GM21390 (cell line): ENCODE measurements around the gene TADA3.
A peak's percentile ranks its signal among the peaks of the same experiment; 100 is the strongest.
"Not testable (repeated sequence)": the region's sequence is repeated elsewhere in the genome, so short reads cannot be mapped to it uniquely, and the experiment has no call there.

Experiments used
- ATAC-seq: cut with Tn5 transposase; IDR thresholded peaks from one replicate; pipeline ENCODE4 v1.9.1; 2021; ENCODE audit not compliant: unreplicated experiment

The TADA3 gene

DNA sequence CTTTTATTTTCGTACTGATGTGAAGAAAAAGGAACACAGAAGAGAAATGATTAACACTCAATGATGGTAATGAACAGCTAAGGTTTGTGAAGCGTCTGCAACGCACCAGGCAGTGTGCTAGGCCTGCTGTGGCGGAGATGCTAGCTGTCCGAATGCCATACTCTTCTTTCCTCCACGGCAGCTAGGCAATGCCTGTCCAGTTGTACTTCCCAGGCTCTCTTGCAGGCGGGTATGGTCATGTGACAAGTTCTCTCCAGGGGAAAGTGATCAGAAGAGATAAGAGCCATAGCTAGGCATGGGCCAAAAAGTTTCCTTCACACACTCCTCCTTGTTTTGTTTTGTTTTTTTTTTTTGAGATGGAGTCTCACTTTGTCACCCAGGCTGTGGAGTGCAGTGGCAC, 6.7 kb downstream of the TADA3 start:
- no peak for ATAC-seq

DNA sequence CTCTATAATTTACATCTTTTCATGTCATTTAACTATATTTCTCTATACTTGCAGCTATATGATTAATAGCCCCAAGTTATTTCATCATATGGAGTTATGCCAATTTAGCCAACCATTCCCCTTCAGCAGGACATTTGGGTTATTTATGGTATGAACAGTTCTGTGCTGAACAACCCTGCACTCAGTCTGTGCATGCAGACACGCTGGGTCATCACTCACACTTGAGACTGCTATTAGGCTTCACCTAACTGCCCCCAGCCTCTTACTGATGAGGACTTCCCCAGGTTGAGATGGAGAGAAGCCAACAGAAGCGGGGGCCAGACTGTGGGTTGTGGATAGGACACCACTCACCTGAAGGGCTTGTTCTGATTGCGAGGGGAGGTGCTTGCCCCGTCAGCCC, 7.3 kb downstream of the TADA3 start:
- ATAC-seq, result no peak

DNA sequence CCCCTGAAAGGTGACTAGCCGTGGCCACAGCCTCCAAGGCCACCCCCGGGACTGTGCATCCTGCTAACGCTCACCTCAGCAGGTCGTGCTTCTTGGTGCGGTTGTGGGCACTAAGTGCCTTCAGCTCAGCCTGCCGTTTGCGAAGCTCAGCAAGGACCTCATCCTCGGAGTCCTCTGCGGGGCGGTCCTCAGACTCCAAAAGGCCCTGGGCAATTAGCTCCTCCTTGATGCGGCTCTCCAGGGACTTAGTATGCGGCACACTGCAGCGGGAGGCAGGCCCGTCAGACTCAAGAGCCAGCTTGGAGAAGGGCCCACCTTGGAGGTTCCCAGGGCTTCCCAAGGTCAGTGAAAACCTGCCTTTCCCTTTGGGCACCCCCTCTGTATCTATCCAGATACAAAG, 8.3 kb downstream of the TADA3 start:
- ATAC-seq, result no peak

DNA sequence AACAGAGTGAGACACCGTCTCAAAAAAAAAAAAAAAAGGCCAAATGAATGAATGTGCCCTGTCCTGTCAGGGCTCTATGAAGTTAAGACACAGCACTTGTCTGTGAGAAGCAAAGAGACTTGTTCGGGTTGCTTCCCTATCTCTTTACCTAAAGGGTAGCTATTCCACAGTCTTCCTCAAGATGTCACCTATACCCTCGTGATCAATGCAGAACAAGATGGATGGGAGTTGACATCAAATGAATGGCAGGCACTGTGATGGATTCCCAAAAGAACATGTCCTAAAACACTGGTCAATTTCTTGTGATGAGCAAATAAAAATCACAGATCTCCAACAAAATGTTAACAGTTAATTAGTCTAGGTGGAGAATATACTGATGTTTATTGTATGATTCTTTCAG, 9.5 kb downstream of the TADA3 start:
- no peak for ATAC-seq

DNA sequence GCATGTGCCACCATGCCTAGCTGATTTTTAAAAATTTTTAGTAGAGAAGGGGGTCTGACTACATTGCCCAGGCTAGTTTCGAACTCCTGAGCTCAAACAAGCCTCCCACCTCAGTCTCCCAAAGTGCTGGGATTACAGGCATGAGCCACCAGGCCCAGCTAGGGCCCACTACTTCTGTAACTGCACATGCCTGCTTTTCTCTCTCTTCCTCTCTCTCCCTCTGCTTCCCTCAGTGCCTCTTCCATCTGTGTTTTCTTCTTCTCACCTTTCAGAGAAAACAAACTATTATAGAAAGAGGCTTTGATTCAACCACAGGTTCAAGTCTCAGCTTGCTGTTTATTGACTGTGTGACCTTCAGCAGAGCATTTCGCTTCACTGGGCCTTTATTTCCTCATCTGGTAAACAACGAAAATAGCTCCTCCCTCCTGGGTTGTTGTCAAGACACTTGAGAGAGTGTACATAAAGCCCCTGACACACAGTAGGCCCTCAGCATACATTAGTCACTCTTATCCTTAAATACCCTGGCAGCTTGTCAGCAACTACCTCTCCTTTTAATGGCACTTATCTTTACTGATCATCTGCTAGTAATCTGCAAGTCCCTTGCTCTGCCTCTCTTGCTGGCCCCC, 10.2 kb downstream of the TADA3 start:
- no peak for ATAC-seq

DNA sequence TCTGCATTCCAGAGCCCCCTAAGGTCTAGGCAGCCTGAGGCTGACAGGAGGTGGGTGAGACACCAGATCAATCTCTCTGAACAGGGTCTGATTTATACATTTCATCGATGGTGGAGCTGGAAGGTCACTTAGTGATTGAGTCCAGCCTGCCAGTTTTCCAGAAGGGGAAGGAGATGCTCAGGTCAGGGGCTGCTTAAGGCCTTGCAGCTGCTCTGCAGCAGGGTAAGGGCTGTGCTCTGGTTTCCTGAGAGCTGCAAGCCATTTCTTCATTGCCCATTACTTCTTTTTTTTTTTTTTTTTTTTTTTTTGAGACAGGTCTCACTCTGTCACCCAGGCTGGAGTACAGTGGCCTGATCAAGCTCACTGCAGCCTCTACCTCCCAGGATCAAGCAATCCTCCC, 10.7 kb downstream of the TADA3 start:
- no peak for ATAC-seq

DNA sequence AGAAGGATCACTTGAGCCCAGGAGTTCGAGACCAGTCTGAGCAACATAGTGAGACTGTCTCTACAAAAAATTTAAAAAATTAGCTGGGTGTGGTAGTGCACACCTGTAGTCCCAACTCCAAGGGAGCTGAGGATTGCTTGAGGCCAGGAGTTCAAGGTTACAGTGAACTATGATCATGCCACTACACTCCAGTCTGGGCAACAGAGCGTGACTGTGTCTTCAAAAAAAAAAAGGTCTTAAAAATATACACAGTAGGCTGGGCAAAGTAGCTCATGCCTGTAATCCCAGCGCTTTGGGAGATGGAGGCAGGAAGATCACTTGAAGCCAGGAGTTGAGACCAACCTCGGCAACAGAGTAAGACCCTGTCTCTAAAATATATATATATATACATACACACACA, 11.4 kb downstream of the TADA3 start:
- ATAC-seq, result no peak

DNA sequence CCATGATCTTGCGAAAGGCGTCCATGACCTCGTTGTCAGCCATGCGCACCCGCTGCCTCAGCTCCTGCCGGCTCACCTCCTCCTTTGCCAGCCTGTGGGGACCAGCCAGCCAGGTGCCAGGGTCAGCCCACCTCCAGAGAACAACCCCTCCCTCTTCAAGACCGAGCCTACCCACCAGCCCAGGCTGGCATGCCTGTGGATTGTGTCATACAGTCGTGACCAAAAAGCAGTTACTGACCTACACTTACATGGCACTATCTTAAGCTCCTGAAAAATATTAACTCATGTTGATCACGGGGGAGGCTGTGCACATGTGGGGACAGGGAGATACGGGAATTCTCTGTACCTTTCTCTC, 11.8 kb downstream of the TADA3 start:
- no peak for ATAC-seq

DNA sequence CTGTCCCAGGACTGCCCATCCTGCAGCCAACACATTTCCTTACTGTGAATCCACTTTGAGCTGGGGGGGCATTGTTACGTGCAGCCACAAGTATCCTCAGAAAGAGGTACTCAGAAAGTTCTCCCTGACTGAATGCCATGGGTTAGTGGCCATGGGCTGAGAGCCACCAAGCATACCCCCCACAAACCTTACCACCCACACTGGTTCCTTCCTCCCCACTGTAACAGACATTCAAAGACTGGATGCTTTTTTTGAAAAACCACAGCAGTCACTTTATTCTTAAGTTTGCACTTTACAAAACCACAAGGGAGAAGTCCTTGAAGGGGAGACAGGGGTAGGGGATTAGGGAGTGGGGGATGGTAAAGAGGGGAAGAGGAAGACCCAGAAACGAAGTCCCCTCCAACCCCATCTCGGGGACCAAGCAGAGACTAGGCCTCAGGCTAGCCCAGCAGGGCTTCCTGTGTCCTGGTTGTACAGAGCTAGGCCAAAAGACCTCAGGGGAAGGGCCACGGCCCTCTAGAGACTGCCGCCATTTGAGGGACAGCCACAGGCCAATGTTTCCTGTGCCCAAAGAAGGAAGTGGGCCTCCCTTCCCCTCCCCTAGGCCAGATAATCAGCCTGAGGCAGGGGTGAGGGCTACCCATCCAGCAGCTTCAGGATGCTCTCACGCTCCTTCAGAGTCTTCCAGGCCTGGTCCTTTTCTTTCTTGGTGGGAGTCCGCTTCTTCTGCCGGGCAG, 12.4 kb downstream of the TADA3 start:
- ATAC-seq, result peak; percentile 59

DNA sequence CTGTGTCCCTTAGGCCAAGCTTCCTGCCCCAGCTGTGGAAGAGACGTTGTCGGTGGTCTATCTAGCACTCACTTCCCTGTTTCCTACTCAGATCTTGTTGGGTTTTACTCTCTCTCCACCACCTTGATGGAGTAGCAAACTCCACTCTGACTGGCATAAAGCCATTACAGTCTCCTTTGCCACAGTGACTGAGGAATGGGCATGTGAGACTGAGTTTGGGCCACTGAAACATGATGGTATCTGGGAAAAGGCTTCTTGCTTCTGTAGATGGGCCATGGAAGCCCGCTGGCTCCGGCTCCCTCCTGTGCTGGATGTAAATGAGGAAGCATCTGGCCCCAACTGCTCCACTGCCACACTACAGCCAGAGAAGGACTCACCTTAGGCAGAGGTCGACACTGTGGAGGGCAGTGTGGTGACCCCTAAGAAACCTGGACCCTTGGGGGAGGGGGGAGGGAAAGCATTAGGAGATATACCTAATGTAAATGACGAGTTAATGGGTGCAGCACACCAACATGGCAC, 13.1 kb downstream of the TADA3 start:
- ATAC-seq, result no peak

DNA sequence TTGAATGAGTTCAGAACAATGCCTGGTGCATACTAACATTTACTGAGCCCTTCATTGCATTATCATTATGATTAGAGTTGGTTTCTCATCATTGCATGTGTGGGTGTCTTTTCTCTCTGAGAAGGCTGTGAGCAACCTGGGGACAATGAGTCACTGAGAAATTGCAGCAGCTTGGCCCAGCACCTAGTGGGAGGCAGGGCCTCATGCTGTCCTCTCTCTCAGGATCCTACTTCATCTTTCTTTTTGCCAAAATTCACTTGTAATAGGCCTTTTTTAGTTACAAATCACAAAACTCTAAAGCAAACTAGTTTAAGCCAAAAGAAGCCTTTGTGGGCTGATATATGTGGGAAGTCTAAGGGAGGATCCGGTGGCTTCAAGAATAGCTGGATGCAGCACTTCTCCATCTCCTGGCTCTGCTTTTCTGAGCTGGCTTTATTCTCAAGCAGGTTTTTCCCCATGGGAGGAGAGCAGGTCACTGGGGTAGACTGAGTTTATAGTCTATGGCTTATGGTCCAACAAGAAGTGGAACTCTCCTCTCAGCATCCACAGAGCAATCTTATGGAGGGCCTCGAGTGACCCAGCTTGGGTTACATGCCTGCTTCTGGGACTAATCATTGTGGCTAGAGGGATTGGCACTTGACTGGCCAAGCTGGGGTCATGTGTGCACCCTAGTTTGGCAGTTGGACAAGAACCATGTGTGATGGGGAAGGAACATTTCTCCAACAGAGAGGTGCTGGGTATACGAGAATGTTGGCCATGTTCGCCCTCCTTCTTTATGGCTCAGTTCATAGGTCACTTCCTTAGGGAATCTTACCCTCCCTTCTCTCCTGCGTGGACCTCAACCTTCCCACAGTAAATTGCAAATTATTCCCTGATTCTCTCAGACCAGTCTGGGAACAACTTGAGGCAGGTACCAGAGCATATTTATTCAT, 13.9 kb downstream of the TADA3 start:
- no peak for ATAC-seq

DNA sequence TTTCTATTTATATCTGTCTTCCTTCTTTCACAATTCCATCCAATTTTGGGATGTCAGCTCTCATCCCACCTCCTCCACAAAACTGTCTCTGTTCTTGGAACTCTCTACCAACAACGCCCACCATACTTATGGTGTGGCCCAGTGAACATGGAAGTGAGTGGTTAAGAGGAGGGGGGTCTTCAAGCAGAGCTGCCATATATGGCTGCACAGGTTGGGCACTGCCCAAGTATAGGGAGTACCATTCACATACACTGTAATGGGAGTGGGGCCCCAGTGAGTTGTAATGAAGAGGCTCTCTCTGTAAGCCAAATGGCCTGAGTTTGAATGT, 14.6 kb downstream of the TADA3 start:
- no peak for ATAC-seq

DNA sequence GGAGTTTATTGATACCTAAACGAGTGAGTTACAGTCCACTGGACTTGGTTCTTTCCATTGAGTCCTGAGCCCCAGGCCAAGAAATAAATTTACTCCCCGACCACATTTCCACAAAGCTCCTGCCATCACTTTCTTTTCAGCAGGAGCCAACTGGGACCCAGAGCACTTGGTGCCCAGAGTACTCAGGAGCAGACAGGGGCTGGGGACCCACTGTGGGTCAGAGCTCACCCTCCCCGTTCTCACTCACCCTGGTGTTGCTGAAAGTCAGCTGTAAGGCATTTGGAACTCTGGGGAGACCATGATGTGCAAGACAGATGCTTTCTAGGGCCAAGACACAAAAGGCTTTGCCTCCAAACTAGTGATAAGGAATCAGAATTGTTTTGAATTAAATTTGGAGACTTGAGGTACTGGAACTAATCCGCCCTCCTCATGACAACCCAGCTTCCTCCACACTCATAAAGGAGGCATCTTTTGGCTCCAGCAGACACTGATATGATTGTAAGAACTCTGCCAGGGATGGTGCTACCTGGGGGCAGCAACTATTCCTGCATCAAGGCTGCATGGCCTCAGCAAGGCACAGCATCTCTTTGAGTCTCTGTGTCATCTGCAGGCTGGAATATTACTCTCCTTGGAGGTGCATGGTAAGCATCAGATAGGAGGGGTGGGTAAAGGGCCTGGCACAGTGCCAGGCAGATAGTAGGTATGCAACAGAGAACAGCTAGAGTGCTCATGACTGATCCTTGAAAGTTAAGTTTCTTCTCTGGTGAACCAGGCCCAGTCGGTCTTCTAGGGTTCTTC, 15.2 kb downstream of the TADA3 start:
- no peak for ATAC-seq

DNA sequence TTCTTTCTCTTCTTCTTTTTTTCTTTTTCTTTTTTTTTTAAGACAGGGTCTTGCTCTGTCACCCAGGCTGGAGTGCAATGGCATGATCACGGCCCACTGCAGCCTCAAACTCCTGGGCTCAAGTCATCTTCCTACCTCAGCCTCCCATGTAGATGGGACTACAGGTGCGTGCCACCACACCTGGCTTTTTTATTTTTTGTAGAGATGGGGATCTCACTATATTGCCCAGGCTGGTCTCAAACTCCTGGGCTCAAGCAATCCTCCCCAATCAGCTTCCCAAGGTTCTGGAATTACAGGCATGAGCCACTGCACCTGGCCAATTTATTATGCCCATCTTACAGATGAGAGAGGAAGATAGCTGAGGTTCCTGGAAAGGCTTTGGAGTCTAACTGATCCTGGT, 21.3 kb downstream of the TADA3 start:
- ATAC-seq, result not testable (repeated sequence)

DNA sequence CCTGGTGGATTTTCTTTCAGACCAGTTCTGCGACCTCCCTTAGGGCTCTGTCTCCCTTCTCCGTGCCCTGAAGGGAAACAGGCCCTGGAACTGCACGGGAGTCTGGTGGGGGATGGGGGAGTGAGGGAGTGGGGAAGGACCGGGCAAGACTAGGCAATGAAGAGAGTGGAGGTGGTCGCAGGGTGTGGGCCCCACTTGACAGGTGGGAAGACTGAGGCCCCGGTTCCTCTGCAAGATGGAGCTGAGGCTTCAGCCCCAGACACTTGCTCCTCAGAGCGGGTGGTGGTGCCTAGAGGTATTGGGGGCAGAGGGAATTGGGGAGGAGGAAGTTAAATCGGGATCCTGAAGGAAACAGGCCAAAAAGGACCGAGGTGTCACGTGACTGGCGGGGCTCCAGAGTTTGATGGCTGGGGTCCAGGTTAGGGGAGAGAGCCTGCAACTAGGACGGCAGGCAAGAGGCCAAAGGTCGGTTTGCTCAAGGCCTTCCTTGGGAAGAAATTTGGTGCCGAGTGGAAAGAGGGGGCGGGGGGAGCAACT, 21.9 kb downstream of the TADA3 start:
- ATAC-seq, result no peak

DNA sequence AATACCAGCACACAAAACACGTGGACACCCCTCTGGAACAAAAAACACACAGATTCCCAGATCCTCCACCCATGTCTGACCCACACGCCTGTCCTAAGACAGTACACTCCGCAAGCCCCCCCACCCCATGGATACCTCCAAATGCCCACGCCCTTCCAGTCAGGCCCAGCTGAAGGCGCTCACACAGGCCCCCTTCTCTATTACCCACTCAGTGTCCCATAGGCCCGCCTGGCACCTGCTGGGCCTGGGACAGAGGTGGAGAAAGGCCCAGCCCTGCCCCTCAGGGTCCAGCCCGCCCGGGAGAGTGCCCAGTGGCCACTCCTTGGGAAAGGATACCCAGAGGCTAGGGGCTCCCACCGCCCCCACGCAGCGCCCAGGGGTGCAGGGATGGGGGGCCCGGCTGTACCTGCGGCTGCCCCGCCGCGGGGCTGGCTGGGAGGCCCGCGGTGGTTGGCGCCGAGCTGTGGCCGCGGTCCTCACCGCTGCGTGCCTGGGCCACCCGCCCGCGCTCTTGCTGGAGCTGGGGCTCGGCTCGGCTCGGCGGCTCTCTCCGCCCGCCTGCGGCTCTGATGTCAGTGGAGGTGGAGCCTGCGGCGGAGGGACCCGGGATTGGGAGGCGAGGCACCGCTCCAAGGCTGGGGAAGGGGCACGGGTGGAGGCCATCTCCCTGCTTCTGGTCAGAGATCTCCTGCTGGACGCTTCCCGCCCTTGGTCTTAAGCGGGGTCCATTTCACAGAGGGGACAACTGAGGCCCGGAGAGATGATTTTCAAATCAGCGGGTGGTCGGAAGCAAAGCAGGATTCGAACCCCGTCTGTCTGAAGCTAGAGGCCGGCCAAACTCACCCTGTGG, 22.6 kb downstream of the TADA3 start, which contains the start of gene CAMK1:
Gene CAMK1 (minus strand): TSS at position 522 of the 850 bp plus-strand sequence. CDS start 2,198 bp downstream, outside the sequence.
- peak; percentile 54 for ATAC-seq

DNA sequence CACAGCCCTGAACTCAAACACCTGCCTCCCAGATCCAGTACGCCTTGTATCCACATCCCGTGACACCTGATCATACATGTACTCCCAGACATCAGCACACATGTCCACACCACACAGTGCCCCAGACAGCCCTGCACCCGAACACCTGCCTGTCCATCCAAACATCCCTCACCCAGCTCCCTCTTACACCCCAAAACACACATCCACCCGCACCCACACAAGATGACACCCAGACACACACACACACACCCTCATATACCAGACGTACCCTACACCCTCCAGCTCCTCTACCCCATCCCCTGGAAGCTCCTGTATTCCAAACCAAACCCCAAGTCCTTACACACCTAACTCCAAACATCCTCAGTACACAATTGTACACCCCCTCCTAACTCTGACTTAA, 23.3 kb downstream of the TADA3 start:
- no peak for ATAC-seq

DNA sequence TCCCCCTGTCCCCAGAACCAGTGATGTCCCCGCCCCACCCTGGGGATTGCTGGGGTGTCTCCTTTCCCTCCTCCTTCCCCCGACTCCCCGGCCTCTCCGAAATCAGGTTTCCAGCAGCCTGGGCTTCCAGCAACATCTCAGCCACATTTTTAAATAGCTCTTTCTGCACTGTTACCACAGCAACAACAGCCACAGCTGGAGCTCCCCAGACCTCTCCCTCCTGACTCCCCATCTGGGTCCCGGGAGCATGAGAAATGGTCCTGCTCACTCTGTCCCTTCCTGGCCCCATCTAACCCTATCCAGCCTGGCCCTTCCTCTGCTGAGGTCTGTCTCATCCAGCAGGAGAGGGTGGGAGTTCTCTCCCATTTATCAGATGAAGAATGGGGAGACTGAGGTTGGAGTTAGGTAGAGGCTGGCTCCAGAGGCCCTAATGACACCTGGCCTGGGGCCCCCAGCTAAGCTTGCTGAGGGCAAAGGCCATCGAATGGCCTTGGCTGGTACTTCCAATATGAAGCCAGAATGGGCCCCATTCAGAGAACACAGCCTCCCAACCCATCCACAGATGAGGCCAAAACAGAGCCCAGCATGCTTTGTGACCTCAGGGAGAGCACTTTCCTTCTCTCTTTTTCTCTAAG, 24.0 kb downstream of the TADA3 start:
- ATAC-seq, result no peak

DNA sequence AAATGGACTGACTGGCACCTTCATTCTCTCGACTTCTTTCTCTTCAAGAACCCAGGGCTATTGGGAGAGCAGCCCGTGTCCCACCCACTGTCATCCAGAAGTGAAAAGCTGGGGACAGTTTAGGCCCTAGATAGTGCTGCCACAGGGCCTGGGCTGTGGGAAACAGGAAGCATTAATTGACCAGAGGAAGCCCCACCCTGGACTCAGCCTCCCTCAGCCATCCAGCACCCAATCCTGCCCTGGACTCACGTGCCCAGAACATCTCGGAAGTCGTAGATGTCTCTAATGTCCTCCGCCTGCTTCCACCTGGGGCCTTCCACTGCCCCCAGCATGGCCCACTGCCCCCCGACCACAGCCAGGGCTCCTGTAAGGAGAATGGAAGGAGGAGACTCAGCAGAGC, 24.9 kb downstream of the TADA3 start:
- no peak for ATAC-seq
